Osteocyte (in vitro differentiated cells): Measurements from ENCODE around the gene CCR4. TPM values are rescaled to one million over a fixed set of nuclear protein-coding genes. Genes with fewer than 3 reads are reported as not detected.

Source experiments
- DNase-seq: peaks from one replicate; pipeline ENCODE4 v3.0.0; 2021; ENCODE audit warnings: mixed read lengths; ENCODE audit not compliant: unreplicated experiment; ENCODE audit errors: extremely low spot score
- H3K27ac Mint-ChIP-seq: one replicate; pipeline ENCODE4 v1.8.0; 2021; ENCODE audit warnings: mild to moderate bottlenecking, mixed read lengths; ENCODE audit not compliant: unreplicated experiment
- H3K27me3 Mint-ChIP-seq: one replicate; pipeline ENCODE4 v1.8.0; 2021; ENCODE audit warnings: mixed read lengths; ENCODE audit not compliant: unreplicated experiment
- H3K36me3 Mint-ChIP-seq: one replicate; pipeline ENCODE4 v1.8.0; 2021; ENCODE audit warnings: mixed read lengths; ENCODE audit not compliant: unreplicated experiment
- H3K4me1 Mint-ChIP-seq: one replicate; pipeline ENCODE4 v1.8.0; 2021; ENCODE audit warnings: mixed read lengths; ENCODE audit not compliant: unreplicated experiment
- H3K4me3 Mint-ChIP-seq: one replicate; pipeline ENCODE4 v1.8.0; 2021; ENCODE audit warnings: mild to moderate bottlenecking, moderate library complexity, mixed read lengths; ENCODE audit not compliant: unreplicated experiment
- H3K9me3 Mint-ChIP-seq: one replicate; pipeline ENCODE4 v1.8.0; 2021; ENCODE audit warnings: mixed read lengths; ENCODE audit not compliant: unreplicated experiment
- CTCF ChIP-seq: fragments of 200-600 bp; sonication (generic); IDR thresholded peaks from 2 replicates; pipeline ENCODE4 v1.5.0; 2021; ENCODE audit warnings: antibody characterized with exemption, mild to moderate bottlenecking, moderate library complexity
- total RNA-seq: library from RNA; stranded (reverse); gene quantifications from 2 replicates; pipeline ENCODE4 v1.2.1, GENCODE V29; 2021

Gene CCR4
- total RNA-seq, 1 donor from 2014 or later: not detected

- H3K27ac Mint-ChIP-seq: no peak overlapping the region
- no peaks in the 10 kb centered on the region for H3K36me3 Mint-ChIP-seq
- H3K27me3 Mint-ChIP-seq: peaks cover 6% of the 10 kb centered on the region
- no peaks in the 10 kb centered on the region for H3K9me3 Mint-ChIP-seq
- H3K4me1 Mint-ChIP-seq: peaks cover 5% of the 10 kb centered on the region
- TF ChIP-seq CTCF: no peak
- no peak overlapping the region for H3K4me3 Mint-ChIP-seq
- no peak for DNase-seq
Observed at GRCh38 chr3:32952369-32953077, 1.1 kb downstream of the CCR4 start.

GRCh38 chr3:32954506-32954905 is 3.1 kb downstream of the CCR4 start:
- Mint-ChIP-seq H3K36me3 (no peaks in the 10 kb centered on the region), H3K27me3 (peaks cover 13% of the 10 kb centered on the region), H3K4me1 (peaks cover 7% of the 10 kb centered on the region), H3K9me3 (no peaks in the 10 kb centered on the region), H3K4me3 (no peak overlapping the region), H3K27ac (no peak overlapping the region)
- TF ChIP-seq CTCF: no peak
- DNase-seq: no peak

- no peaks in the 10 kb centered on the region for H3K36me3 Mint-ChIP-seq
- peaks cover 7% of the 10 kb centered on the region for H3K4me1 Mint-ChIP-seq
- H3K27me3 Mint-ChIP-seq: peaks cover 14% of the 10 kb centered on the region
- no peak for DNase-seq
- no peak overlapping the region for H3K27ac Mint-ChIP-seq
- no peaks in the 10 kb centered on the region for H3K9me3 Mint-ChIP-seq
- H3K4me3 Mint-ChIP-seq: no peak overlapping the region
- TF ChIP-seq CTCF: no peak
Observed at GRCh38 chr3:32956750-32957570, 5.5 kb downstream of the CCR4 start.

GRCh38 chr3:32958509-32958908 is 7.1 kb downstream of the CCR4 start:
- no peak for TF ChIP-seq CTCF

GRCh38 chr3:32959371-32959770 is 7.9 kb downstream of the CCR4 start:
- Mint-ChIP-seq H3K27ac (no peak overlapping the region), H3K36me3 (no peaks in the 10 kb centered on the region)
- no peak for TF ChIP-seq CTCF

More at GRCh38 chr3:32958509-32958908, 7.1 kb downstream of the CCR4 start:
- H3K4me1 Mint-ChIP-seq: peaks cover 7% of the 10 kb centered on the region
- no peak overlapping the region for H3K27ac Mint-ChIP-seq
- no peaks in the 10 kb centered on the region for H3K36me3 Mint-ChIP-seq
- H3K27me3 Mint-ChIP-seq: peaks cover 14% of the 10 kb centered on the region
- no peak for DNase-seq
- H3K4me3 Mint-ChIP-seq: no peak overlapping the region
- no peaks in the 10 kb centered on the region for H3K9me3 Mint-ChIP-seq

More at GRCh38 chr3:32959371-32959770, 7.9 kb downstream of the CCR4 start:
- Mint-ChIP-seq H3K9me3 (no peaks in the 10 kb centered on the region), H3K4me3 (no peak overlapping the region), H3K27me3 (peaks cover 22% of the 10 kb centered on the region), H3K4me1 (peaks cover 7% of the 10 kb centered on the region)
- no peak for DNase-seq
